Effector memory CD4-positive, alpha-beta T cell (primary cell): ENCODE data around the gene CWF19L2.
"Not testable (repeated sequence)": the region's sequence is repeated elsewhere in the genome, so short reads cannot be mapped to it uniquely, and the experiment has no call there.

ENCODE experiments used
- DNase-seq, 3 donors: peaks; one replicate each; pipeline ENCODE4 v3.0.0-alpha.2; 2020
- H3K27ac ChIP-seq: 2 replicates; pipeline ENCODE4 v1.7.0; 2013; ENCODE audit warnings: mild to moderate bottlenecking, low read length, moderate library complexity; ENCODE audit not compliant: insufficient read depth, poor library complexity, severe bottlenecking
- H3K27me3 ChIP-seq: replicated peaks from 2 replicates; pipeline ENCODE4 v1.7.0; 2013; ENCODE audit warnings: mild to moderate bottlenecking, low read length; ENCODE audit not compliant: insufficient read depth, control insufficient read depth, poor library complexity, severe bottlenecking
- H3K36me3 ChIP-seq: 2 replicates; pipeline ENCODE4 v1.7.0; 2013; ENCODE audit warnings: mild to moderate bottlenecking, low read length, moderate library complexity; ENCODE audit not compliant: control insufficient read depth, insufficient read depth
- H3K4me1 ChIP-seq: 2 replicates; pipeline ENCODE4 v1.7.0; 2013; ENCODE audit warnings: low read length, mild to moderate bottlenecking; ENCODE audit not compliant: control insufficient read depth, insufficient read depth, poor library complexity, severe bottlenecking
- H3K4me3 ChIP-seq: 2 replicates; pipeline ENCODE4 v1.7.0; 2013; ENCODE audit warnings: low read length, low read depth, mild to moderate bottlenecking; ENCODE audit not compliant: insufficient read depth, poor library complexity, severe bottlenecking
- H3K9me3 ChIP-seq: 2 replicates; pipeline ENCODE4 v1.7.0; 2013; ENCODE audit warnings: mild to moderate bottlenecking, low read length, moderate library complexity; ENCODE audit not compliant: control insufficient read depth
- total RNA-seq, 3 donors: gene quantifications; one replicate each; lab custom pipeline; 2026; lab: John Stamatoyannopoulos, UW

CWF19L2 gene
- 55.2 to 67.0 (median 62.8) reads per million in 3 donors for total RNA-seq

DNA sequence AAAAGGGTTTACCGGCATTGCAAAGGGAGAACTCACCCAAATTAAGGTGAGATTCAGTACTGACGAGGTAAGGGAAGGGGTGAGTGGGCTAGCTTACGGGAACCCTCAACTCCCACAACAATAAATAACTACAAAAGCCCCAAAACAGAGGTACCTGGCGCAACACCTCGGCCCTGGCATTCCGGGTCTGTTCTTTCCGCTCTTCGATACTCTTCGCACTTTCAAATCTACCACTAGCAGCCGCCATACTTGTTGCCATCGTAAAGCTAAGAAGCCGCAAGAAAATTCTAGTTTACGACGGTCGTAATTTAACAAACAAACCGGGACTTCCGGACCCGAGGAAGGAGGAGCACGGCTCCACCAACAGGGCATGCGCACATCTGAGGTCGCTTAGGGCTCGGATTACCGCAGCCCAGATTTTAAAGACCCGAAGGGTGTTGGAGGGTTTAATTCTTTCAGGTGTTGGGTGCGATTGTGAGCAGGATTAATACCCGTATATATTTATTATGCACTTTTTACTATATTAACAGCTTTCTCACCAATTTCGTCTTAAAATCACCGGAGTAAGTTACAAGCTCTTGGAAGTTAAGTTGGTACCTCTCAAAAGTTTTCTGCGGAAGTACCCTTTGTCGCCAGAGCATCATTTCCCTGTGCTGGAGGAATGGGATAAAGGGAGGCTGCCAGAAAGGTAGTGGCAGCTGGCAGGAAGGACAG, at the start of gene CWF19L2:
Gene CWF19L2, minus strand, starts transcription at position 268 of the 714 bp plus-strand sequence. Its CDS starts 9 bp downstream, at position 259.
- peak within 1 kb of the TSS; percentile 82 for H3K27ac ChIP-seq
- peak within 1 kb of the TSS; percentile 91 for H3K4me3 ChIP-seq
- peaks cover 15% of the 10 kb centered on the region for H3K36me3 ChIP-seq
- no peaks in the 10 kb centered on the region for H3K9me3 ChIP-seq
- H3K4me1 ChIP-seq = no peaks in the 10 kb centered on the region
- peak; percentile 79 to 86 (median 80) for DNase-seq
- no peaks in the 10 kb centered on the region for H3K27me3 ChIP-seq

DNA sequence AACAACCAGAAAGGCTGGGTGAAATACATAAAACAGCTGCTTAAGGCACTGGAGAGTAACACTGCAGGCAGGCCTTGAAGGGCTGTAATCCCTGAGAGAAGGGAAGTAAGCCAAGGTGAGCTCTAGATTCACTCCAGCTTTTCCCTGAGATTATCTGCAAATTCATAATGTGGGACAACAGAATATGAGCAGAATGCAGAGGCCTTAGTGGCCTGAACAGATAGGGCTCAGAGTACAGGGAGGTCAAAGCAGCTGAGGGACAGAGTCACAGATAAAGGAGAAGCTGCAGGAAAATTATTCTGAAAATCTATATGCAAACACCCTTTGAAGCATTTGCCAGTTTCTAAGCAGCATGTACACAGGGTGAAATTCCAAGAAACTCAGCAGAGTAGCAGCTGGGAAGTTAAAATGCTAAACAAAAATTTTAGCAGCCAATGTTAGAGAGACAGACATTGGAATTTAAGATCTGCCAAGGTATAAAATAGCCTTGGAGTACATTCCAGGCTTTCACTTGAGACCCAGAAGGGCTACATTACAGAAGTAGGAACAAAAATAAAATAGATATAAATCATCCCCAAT, 48.1 kb upstream of the CWF19L2 start:
- H3K4me1 ChIP-seq = no peaks in the 10 kb centered on the region
- no peaks in the 10 kb centered on the region for H3K9me3 ChIP-seq
- DNase-seq = no peak
- no peak overlapping the region for H3K4me3 ChIP-seq
- no peaks in the 10 kb centered on the region for H3K27me3 ChIP-seq
- peaks cover 38% of the 10 kb centered on the region for H3K36me3 ChIP-seq
- no peak overlapping the region for H3K27ac ChIP-seq

DNA sequence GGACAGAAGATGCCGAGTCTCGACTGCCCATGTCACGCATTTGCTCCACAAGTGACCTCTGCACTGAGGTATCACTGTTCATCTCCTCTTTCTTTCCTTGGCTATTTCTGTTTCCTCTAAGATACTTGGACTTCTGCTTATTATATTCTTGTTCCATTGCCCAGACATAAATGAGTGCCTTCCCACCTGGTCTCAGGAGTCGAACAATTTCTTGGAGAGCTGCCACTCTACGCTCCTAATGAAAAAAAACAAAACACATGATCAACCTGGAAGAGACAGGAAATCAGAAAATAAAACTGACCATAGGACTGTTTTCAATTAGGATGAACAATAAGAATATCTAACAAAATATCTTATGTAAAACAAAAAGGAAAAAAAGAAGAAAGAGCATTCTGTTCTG, 47.4 kb upstream of the CWF19L2 start:
- Histone ChIP-seq H3K9me3 (no peaks in the 10 kb centered on the region), H3K36me3 (peaks cover 38% of the 10 kb centered on the region), H3K4me3 (no peak overlapping the region), H3K27me3 (no peaks in the 10 kb centered on the region), H3K4me1 (no peaks in the 10 kb centered on the region), H3K27ac (no peak overlapping the region)
- DNase-seq = no peak

DNA sequence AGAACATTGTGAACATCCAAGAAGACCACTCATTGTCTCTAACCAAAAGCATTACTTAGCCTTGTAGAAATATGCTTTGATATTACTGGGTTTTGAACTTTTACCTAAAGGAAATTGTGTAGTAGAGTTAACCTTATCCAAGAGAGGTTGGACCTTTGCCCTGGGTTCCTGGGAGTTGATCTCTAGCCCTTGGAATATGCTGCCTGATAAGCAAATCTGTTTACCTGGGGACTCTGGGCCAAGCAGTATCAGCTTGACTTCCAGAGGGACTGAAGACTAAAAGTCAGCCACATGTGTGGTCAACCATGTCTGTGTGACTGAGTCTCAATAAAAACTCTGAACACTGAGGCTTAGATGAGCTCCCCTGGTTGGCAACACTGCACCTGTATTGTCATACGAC, 44.1 kb upstream of the CWF19L2 start:
- Histone ChIP-seq H3K4me3 (no peak overlapping the region), H3K4me1 (no peaks in the 10 kb centered on the region), H3K27me3 (no peaks in the 10 kb centered on the region), H3K9me3 (no peaks in the 10 kb centered on the region), H3K36me3 (peaks cover 36% of the 10 kb centered on the region), H3K27ac (no peak overlapping the region)
- DNase-seq = no peak

DNA sequence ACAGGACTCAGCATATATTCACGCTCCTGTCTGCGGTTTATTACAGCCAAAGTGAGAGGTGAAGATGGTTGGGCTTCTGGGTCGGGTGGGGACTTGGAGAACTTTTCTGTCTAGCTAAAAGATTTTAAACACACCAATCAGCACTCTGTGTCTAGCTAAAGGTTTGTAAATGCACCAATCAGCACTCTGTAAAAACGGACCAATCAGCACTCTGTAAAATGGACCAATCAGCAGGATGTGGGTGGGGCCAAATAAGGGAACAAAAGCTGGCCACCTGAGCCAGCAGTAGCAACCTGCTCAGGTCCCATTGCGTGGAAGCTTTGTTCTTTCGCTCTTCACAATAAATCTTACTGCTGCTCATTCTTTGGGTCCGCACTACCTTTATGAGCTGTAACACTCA, 39.7 kb upstream of the CWF19L2 start:
- H3K27me3 ChIP-seq, H3K36me3 ChIP-seq, H3K27ac ChIP-seq, H3K9me3 ChIP-seq, H3K4me1 ChIP-seq, DNase-seq, H3K4me3 ChIP-seq: not testable (repeated sequence)

DNA sequence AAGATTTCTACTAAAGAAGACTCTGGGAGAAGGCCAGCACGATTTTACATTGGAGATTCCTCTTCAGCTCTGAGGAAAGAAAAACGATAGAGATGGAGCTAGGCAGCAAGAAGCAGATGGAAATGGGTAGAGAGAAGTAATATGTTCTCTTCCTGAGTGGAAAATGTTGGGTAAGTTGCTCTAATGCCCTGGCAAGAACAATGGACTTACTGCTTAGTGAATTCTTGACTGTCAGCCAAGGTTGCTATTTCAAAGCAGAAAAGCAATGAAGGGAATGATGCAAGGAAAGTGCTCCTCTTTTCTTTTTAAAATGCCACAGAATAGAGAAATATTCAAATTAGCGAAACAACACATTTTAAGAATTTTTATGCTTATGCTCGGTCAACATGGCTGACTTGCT, 38.4 kb upstream of the CWF19L2 start:
- Histone ChIP-seq H3K9me3 (no peaks in the 10 kb centered on the region), H3K4me1 (no peaks in the 10 kb centered on the region), H3K4me3 (no peak overlapping the region), H3K36me3 (no peaks in the 10 kb centered on the region), H3K27ac (no peak overlapping the region), H3K27me3 (no peaks in the 10 kb centered on the region)
- no peak for DNase-seq

DNA sequence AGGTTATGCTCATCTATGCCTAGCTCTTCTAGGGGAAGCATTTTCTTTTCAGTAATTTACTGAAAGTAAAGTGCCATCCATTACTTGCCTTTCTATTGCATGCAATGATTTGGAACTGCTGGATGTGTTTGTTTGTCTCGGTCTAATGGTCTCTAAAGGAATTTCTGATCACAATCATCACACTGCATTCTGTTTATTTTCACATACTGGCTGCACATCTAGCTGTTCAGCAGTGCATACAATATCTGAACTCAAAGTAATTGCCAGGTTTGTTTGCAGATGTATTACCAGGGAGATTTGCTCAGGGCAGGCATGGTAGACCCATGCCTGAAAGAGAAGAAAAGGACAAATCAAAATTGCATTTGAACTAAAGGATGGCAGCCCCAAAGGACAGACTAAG, 36.4 kb upstream of the CWF19L2 start:
- Histone ChIP-seq H3K27me3 (no peaks in the 10 kb centered on the region), H3K4me1 (no peaks in the 10 kb centered on the region), H3K9me3 (no peaks in the 10 kb centered on the region), H3K4me3 (no peak overlapping the region), H3K36me3 (no peaks in the 10 kb centered on the region), H3K27ac (no peak overlapping the region)
- DNase-seq = no peak

DNA sequence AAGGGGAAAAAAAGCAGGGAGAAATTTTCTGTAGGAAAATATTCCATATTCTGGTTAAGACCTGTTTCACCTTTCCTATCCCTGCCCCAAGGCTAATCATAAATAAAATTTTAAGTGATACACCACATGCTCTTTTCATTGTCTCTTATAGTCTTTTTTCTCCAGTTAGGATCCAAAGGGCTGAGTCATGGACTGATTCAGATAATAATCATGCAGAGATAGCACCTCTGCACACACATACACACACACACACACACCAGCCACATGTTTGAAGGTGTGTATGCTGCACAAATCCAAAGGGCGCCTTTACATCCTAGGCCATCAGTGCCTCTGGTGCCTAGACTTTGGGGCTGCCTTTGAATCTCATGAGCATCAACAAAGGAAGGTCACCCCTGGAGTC, 35.5 kb upstream of the CWF19L2 start:
- DNase-seq = no peak

DNA sequence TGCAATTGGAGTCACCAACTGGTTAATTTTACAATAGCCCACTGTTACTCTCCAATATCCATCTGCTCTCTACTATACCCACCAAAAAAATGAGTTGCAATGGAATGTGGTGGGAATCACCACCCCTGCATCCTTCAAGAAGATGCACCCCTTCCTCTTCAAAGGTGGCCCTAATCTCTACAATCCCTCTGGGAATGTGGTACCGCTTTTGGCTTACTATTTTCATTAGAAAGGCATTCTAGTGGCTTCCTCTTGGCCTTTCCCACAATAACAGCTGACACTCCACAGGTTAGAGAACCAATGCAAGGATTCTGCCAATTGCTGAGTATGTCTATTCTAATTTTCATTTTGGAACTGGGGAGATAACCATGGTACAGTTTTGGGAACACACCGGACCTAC, 33.2 kb upstream of the CWF19L2 start:
- no peak for DNase-seq
- Histone ChIP-seq H3K27me3 (no peaks in the 10 kb centered on the region), H3K4me1 (no peaks in the 10 kb centered on the region), H3K27ac (no peak overlapping the region), H3K36me3 (no peaks in the 10 kb centered on the region), H3K9me3 (no peaks in the 10 kb centered on the region), H3K4me3 (no peak overlapping the region)

More for the DNA sequence above, 35.5 kb upstream of the CWF19L2 start:
- Histone ChIP-seq H3K27ac (no peak overlapping the region), H3K27me3 (no peaks in the 10 kb centered on the region), H3K4me1 (no peaks in the 10 kb centered on the region), H3K9me3 (no peaks in the 10 kb centered on the region), H3K36me3 (no peaks in the 10 kb centered on the region), H3K4me3 (no peak overlapping the region)

DNA sequence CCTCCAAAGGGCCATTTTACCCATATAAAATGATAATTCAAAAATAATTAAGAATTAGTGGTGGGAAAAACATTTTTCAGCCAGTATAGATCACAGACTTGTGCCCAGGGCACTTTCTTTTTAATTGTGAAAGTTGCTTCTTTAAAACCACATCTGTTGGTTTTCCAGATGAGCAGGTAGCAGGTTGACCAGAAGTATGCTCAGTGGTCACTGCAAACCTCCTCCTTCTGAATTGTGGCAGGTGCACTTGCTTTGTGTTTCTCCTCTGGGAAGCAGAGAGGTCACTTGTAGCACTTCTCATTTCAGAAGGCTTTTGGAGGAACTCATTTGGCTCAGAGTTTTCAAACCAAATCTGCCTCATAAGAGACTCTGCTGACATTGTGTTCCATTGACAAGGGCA, 24.6 kb upstream of the CWF19L2 start:
- Histone ChIP-seq H3K27me3 (peaks cover 4% of the 10 kb centered on the region), H3K36me3 (no peaks in the 10 kb centered on the region), H3K4me1 (no peaks in the 10 kb centered on the region), H3K27ac (no peak overlapping the region), H3K4me3 (no peak overlapping the region), H3K9me3 (no peaks in the 10 kb centered on the region)
- no peak for DNase-seq
